ENCODE data around the gene CCDC146. TPM values are rescaled to one million over a fixed set of nuclear protein-coding genes. Genes with fewer than 3 reads are reported as not detected.

CCDC146 gene
- total RNA-seq, 6 experiments from 2014 or later = 2.6 to 7.2 (median 4.0) TPM

- Histone ChIP-seq H3K4me1 (peaks cover 0 to 12% (median 4%) of the 10 kb centered on the region in 4 donors), H3K27ac (peak within 1 kb of the TSS; percentile 37 to 48 (median 42)), H3K4me3 (peak within 1 kb of the TSS; percentile 20 to 44 (median 34)), H3K9me3 (no peaks in the 10 kb centered on the region), H3K36me3 (no peaks in the 10 kb centered on the region), H3K27me3 (no peaks in the 10 kb centered on the region)
- TF ChIP-seq CTCF (IDR thresholded peaks at IDR 0.05) = no peak
- TF ChIP-seq POLR2A (IDR thresholded peaks at IDR 0.05) = peak; percentile 61
- peak; percentile 63 to 83 (median 72) for ATAC-seq
- WGBS (ENCODE audit: insufficient coverage, low coverage, low lambda C conversion rate, missing lambda C conversion rate) = 26% methylated on average over 14 of the region's 15 CpGs
- intact Hi-C loops (cut with DNase I) = no loop called here
- peak; percentile 59 to 65 (median 60) for DNase-seq
Observed at GRCh38 chr7:77199013-77199966, 76.9 kb downstream of the CCDC146 start, which contains the start of gene FGL2. FGL2 (minus strand) TSS chr7:77199819; CDS start chr7:77199793, 26 bp downstream.

- H3K27me3 ChIP-seq = no peaks in the 10 kb centered on the region
- intact Hi-C loops (cut with DNase I) = no loop called here
- no peak overlapping the region for H3K27ac ChIP-seq
- ATAC-seq (no peak), DNase-seq (no peak)
- H3K4me3 ChIP-seq = no peak overlapping the region
- WGBS (ENCODE audit: insufficient coverage, low coverage, low lambda C conversion rate, missing lambda C conversion rate) = 88% methylated on average over 1 of the region's 2 CpGs
- TF ChIP-seq CTCF (IDR thresholded peaks at IDR 0.05) = no peak
- no peak for TF ChIP-seq POLR2A (IDR thresholded peaks at IDR 0.05)
- H3K9me3 ChIP-seq = no peaks in the 10 kb centered on the region
- H3K36me3 ChIP-seq = no peaks in the 10 kb centered on the region
- H3K4me1 ChIP-seq = peaks cover 0 to 12% (median 4%) of the 10 kb centered on the region in 4 donors
Observed at GRCh38 chr7:77200542-77200941, 78.1 kb downstream of the CCDC146 start.

- no peaks in the 10 kb centered on the region for H3K36me3 ChIP-seq
- H3K4me1 ChIP-seq = peaks cover 0 to 12% (median 4%) of the 10 kb centered on the region in 4 donors
- TF ChIP-seq CTCF (IDR thresholded peaks at IDR 0.05) (no peak), POLR2A (IDR thresholded peaks at IDR 0.05) (no peak)
- DNase-seq (no peak), ATAC-seq (peak; percentile 64 to 81 (median 74))
- peak overlapping the region in 1 of 3 donors; percentile 65 for H3K27ac ChIP-seq
- no peaks in the 10 kb centered on the region for H3K27me3 ChIP-seq
- WGBS (ENCODE audit: insufficient coverage, low coverage, low lambda C conversion rate, missing lambda C conversion rate) = 21% methylated on average over 4 of the region's 4 CpGs
- intact Hi-C loops (cut with DNase I) = no loop called here
- H3K4me3 ChIP-seq = peak overlapping the region in 2 of 3 donors; percentile 4 to 24
- no peaks in the 10 kb centered on the region for H3K9me3 ChIP-seq
Observed at GRCh38 chr7:77202481-77202976, 80.1 kb downstream of the CCDC146 start.

- 88% methylated on average over 3 of the region's 3 CpGs for WGBS (ENCODE audit: insufficient coverage, low coverage, low lambda C conversion rate, missing lambda C conversion rate)
Observed at GRCh38 chr7:77205706-77206105, 83.3 kb downstream of the CCDC146 start.

More at GRCh38 chr7:77205706-77206105, 83.3 kb downstream of the CCDC146 start:
- Histone ChIP-seq H3K36me3 (no peaks in the 10 kb centered on the region), H3K9me3 (no peaks in the 10 kb centered on the region), H3K4me1 (peaks cover 0 to 8% (median 4%) of the 10 kb centered on the region in 4 donors), H3K4me3 (no peak overlapping the region), H3K27ac (no peak overlapping the region), H3K27me3 (no peaks in the 10 kb centered on the region)
- no peak for ATAC-seq
- DNase-seq = no peak
- intact Hi-C loops (cut with DNase I) = no loop called here
- TF ChIP-seq POLR2A (IDR thresholded peaks at IDR 0.05) (no peak), CTCF (IDR thresholded peaks at IDR 0.05) (no peak)

Measured in right lobe of liver (tissue), 6 donors.